HepG2 (cell line): Measurements from ENCODE around the gene RAD52.

Experiments
- PBX3 ChIP-seq: sonication (generic); formaldehyde crosslinking; IDR thresholded peaks from 2 replicates; pipeline ENCODE4 v1.8.1; 2023; ENCODE audit warnings: missing genetic modification reagents, inconsistent platforms, borderline replicate concordance
- TF ChIP-seq, protein P1 (sequence below): sonication (generic); formaldehyde crosslinking; IDR thresholded peaks from 2 replicates; pipeline ENCODE4 v1.5.0; 2020; ENCODE audit warnings: mild to moderate bottlenecking, missing genetic modification reagents, moderate library complexity

GRCh38 chr12:907413-908185 is 41.9 kb downstream of the RAD52 start:
- TF ChIP-seq, protein P1, sequence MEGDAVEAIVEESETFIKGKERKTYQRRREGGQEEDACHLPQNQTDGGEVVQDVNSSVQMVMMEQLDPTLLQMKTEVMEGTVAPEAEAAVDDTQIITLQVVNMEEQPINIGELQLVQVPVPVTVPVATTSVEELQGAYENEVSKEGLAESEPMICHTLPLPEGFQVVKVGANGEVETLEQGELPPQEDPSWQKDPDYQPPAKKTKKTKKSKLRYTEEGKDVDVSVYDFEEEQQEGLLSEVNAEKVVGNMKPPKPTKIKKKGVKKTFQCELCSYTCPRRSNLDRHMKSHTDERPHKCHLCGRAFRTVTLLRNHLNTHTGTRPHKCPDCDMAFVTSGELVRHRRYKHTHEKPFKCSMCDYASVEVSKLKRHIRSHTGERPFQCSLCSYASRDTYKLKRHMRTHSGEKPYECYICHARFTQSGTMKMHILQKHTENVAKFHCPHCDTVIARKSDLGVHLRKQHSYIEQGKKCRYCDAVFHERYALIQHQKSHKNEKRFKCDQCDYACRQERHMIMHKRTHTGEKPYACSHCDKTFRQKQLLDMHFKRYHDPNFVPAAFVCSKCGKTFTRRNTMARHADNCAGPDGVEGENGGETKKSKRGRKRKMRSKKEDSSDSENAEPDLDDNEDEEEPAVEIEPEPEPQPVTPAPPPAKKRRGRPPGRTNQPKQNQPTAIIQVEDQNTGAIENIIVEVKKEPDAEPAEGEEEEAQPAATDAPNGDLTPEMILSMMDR (CRISPR knock-in tag) = no peak
- TF ChIP-seq PBX3 (CRISPR knock-in tag) = no peak
